ENCODE measurements around the gene NWD2.

DNA sequence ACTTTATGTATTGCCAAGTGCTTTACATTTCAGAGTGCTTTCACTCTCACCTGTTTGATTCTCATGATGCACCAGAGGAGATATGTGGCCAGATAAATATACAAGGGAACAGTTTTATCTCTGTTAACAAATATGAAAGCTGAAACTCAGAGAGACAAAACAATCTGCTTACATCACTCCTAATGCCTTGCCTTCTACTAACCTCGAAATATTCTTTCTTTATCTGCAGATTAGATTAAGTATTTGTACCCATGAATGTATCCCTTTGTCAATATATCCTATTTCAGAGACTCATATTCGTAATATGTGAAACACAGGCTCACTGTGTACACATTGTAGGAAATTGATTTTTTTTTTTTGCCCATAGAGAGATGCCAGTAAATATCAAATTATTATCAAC, 178.1 kb downstream of the NWD2 start:
- TF ChIP-seq, protein P1, sequence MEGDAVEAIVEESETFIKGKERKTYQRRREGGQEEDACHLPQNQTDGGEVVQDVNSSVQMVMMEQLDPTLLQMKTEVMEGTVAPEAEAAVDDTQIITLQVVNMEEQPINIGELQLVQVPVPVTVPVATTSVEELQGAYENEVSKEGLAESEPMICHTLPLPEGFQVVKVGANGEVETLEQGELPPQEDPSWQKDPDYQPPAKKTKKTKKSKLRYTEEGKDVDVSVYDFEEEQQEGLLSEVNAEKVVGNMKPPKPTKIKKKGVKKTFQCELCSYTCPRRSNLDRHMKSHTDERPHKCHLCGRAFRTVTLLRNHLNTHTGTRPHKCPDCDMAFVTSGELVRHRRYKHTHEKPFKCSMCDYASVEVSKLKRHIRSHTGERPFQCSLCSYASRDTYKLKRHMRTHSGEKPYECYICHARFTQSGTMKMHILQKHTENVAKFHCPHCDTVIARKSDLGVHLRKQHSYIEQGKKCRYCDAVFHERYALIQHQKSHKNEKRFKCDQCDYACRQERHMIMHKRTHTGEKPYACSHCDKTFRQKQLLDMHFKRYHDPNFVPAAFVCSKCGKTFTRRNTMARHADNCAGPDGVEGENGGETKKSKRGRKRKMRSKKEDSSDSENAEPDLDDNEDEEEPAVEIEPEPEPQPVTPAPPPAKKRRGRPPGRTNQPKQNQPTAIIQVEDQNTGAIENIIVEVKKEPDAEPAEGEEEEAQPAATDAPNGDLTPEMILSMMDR (IDR thresholded peaks at IDR 0.05 in 4 of 5, conservative IDR thresholded peaks at IDR 0.05 in 1 of 5) = no peak
- TF ChIP-seq POLR2A (IDR thresholded peaks at IDR 0.05) = no peak

All from gastrocnemius medialis (tissue), 4 donors.